Fibroblast of peridontal ligament (primary cell): Measurements from ENCODE around the gene RAC2.
A peak's percentile ranks its signal among the peaks of the same experiment; 100 is the strongest.

Source experiments
- DNase-seq: peaks from one replicate; pipeline ENCODE4 v3.0.0-alpha.2; 2010; ENCODE audit errors: extremely low read depth

The RAC2 gene

GRCh38 chr22:37176464-37177061 lies 67.5 kb downstream of the RAC2 start:
- peak; percentile 88 for DNase-seq

GRCh38 chr22:37175414-37176281 lies 68.4 kb downstream of the RAC2 start:
- no peak for DNase-seq
